OCI-LY7 (cell line): ENCODE results near the gene SEPTIN10.

Experiments used
- CTCF ChIP-seq: fragments of 200-600 bp; sonication (generic); conservative IDR thresholded peaks from 2 replicates; pipeline ENCODE4 v1.5.1; 2014; ENCODE audit warnings: mild to moderate bottlenecking, antibody characterized with exemption, low read length, moderate library complexity, mixed read lengths
- EZH2phosphoT487 ChIP-seq: fragments of 200-600 bp; sonication (generic); IDR thresholded peaks from 2 replicates; pipeline ENCODE4 v1.6.1; 2018; ENCODE audit warnings: low read depth, borderline replicate concordance, mild to moderate bottlenecking, mixed run types, antibody characterized with exemption, low read length, moderate library complexity, mixed read lengths

- TF ChIP-seq CTCF (no peak), EZH2phosphoT487 (no peak)
Observed at GRCh38 chr2:109615637-109616144, 1.9 kb upstream of the SEPTIN10 start.
